Measurements from ENCODE around the gene LIFR. TPM values are rescaled to one million over a fixed set of nuclear protein-coding genes. Genes with fewer than 3 reads are reported as not detected.

Gene LIFR
- total and polyA plus RNA-seq, 7 experiments from 2014 or later: 0.16 to 0.30 (median 0.17) TPM; not detected in 4

DNA sequence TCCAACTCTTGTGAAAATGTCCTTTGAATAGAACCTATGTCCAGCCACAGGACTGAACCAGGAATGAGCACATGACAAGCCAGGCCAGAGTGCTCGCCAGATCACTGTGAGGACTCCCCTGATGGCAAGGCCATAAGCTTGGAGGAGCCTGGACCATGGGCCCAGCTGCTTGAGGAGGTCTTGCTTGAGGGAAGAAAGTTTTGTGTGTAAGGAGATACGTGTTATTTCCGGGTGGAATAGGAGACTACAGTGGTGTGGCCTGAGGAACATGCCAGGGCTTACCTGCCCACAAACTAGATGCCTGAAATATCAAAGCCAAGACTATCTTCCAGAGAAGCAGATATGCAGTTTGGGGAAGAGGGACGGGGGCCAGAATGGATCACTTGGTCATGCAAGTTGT is 84.7 kb downstream of the LIFR start:
- DNase-seq (no peak), ATAC-seq (no peak)
- Histone ChIP-seq H3K9me3 (ENCODE audit: control insufficient read depth in 2 of 3, low read length in 3 of 3) (no peaks in the 10 kb centered on the region), H3K27me3 (ENCODE audit: control insufficient read depth in 2 of 2, insufficient read depth in 2 of 2, low read length in 2 of 2) (no peaks in the 10 kb centered on the region), H3K27ac (ENCODE audit: low read depth, low read length) (no peak overlapping the region), H3K4me3 (ENCODE audit: low read length) (no peak overlapping the region), H3K36me3 (ENCODE audit: control insufficient read depth in 2 of 3, insufficient read depth in 3 of 3, low read length in 3 of 3) (no peaks in the 10 kb centered on the region), H3K4me1 (ENCODE audit: control insufficient read depth in 2 of 2, insufficient read depth in 2 of 2, low read length in 2 of 2) (no peaks in the 10 kb centered on the region)
- CTCF ChIA-PET: no interaction called here
- Mint-ChIP-seq H3K9me3 (no peaks in the 10 kb centered on the region), H3K4me1 (no peaks in the 10 kb centered on the region), H3K36me3 (no peaks in the 10 kb centered on the region), H3K27ac (no peak overlapping the region), H3K4me3 (no peak overlapping the region), H3K27me3 (peaks cover 40 to 57% (median 54%) of the 10 kb centered on the region in 5 donors)
- POLR2A ChIA-PET: no interaction called here
- intact Hi-C loops (cut with micrococcal nuclease): no loop called here

DNA sequence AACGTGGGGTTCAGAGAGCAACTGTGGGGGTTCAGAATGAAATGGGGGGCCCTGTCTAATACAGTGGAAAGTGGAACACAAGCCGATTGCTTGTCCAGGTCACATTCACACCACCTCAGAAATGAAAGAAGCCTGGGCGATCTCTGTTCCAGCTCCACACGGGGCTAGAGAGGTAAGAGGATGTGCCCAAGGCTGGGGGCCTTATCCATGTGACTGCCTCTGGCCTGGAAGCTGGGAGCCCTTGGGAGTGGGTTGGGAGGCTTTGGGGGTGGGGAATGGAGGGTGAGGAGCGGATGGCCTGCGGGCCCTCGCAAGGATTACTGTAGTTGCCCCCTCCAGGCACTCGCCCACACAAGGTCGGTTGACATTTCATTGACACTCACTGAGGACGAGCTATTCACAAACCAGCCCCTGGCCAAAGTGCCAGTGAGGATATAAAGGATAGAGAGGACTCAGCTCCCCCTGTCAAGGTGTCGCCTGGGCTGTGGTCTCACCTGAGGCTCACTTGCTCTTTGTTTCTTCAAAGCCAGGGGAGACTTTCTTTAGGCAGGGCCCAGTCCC is 86.7 kb downstream of the LIFR start:
- Histone ChIP-seq H3K27ac (ENCODE audit: low read depth, low read length) (no peak overlapping the region), H3K4me3 (ENCODE audit: low read length) (no peak overlapping the region), H3K27me3 (ENCODE audit: control insufficient read depth in 2 of 2, insufficient read depth in 2 of 2, low read length in 2 of 2) (no peaks in the 10 kb centered on the region), H3K4me1 (ENCODE audit: control insufficient read depth in 2 of 2, insufficient read depth in 2 of 2, low read length in 2 of 2) (no peaks in the 10 kb centered on the region), H3K9me3 (ENCODE audit: control insufficient read depth in 2 of 3, low read length in 3 of 3) (no peaks in the 10 kb centered on the region), H3K36me3 (ENCODE audit: control insufficient read depth in 2 of 3, insufficient read depth in 3 of 3, low read length in 3 of 3) (no peaks in the 10 kb centered on the region)
- Mint-ChIP-seq H3K9me3 (no peaks in the 10 kb centered on the region), H3K4me1 (no peaks in the 10 kb centered on the region), H3K27ac (no peak overlapping the region), H3K27me3 (peaks cover 33 to 51% (median 43%) of the 10 kb centered on the region in 5 donors), H3K36me3 (no peaks in the 10 kb centered on the region), H3K4me3 (no peak overlapping the region)
- ChIA-PET CTCF (no interaction called here), POLR2A (no interaction called here)
- DNase-seq (no peak), ATAC-seq (no peak)
- intact Hi-C loops (cut with micrococcal nuclease): no loop called here

DNA sequence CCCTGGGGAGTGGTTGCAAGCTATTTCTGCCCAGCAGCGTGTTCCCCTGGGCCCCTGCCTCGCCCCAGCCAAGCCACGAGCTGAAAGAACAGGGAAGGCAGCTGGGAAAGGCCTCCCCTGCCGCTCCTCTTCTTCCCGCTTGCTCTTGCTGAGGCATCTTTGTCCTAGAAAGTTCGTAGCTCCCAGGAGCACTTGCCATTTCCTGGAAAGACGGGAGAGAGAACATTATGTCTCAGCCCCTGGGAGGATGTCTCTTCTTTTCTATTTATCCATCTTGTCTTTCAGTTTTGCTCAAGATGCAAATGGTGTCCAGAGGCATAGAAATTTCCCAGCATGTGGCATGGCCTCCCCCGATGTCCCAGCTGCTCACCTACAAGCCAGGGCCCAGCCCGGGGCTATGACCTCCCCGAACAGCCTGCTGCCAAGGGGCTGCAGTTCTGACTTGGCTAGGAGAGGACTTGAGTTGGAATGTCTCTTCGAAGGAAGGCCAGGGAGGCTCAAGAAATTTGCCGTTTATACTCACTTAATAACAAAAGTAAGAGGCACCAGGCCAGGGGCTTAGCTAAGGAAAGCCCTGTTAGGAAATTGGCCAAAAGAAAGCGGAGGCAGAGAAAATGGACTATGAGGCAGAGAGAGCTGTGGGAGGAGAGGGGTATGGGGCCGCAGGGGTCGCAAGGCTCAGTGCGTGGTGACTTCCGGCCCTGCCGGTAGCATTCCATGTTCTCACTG is 87.3 kb downstream of the LIFR start:
- intact Hi-C loops (cut with micrococcal nuclease): no loop called here
- Histone ChIP-seq H3K36me3 (ENCODE audit: control insufficient read depth in 2 of 3, insufficient read depth in 3 of 3, low read length in 3 of 3) (no peaks in the 10 kb centered on the region), H3K9me3 (ENCODE audit: control insufficient read depth in 2 of 3, low read length in 3 of 3) (no peaks in the 10 kb centered on the region), H3K27me3 (ENCODE audit: control insufficient read depth in 2 of 2, insufficient read depth in 2 of 2, low read length in 2 of 2) (no peaks in the 10 kb centered on the region), H3K27ac (ENCODE audit: low read depth, low read length) (no peak overlapping the region), H3K4me1 (ENCODE audit: control insufficient read depth in 2 of 2, insufficient read depth in 2 of 2, low read length in 2 of 2) (no peaks in the 10 kb centered on the region), H3K4me3 (ENCODE audit: low read length) (no peak overlapping the region)
- no peak for DNase-seq
- no peak for ATAC-seq
- H3K4me3 Mint-ChIP-seq: no peak overlapping the region
- peaks cover 30 to 45% (median 38%) of the 10 kb centered on the region in 5 donors for H3K27me3 Mint-ChIP-seq
- ChIA-PET CTCF (no interaction called here), POLR2A (no interaction called here)
- H3K4me1 Mint-ChIP-seq: no peaks in the 10 kb centered on the region
- no peak overlapping the region for H3K27ac Mint-ChIP-seq
- no peaks in the 10 kb centered on the region for H3K36me3 Mint-ChIP-seq
- H3K9me3 Mint-ChIP-seq: no peaks in the 10 kb centered on the region

DNA sequence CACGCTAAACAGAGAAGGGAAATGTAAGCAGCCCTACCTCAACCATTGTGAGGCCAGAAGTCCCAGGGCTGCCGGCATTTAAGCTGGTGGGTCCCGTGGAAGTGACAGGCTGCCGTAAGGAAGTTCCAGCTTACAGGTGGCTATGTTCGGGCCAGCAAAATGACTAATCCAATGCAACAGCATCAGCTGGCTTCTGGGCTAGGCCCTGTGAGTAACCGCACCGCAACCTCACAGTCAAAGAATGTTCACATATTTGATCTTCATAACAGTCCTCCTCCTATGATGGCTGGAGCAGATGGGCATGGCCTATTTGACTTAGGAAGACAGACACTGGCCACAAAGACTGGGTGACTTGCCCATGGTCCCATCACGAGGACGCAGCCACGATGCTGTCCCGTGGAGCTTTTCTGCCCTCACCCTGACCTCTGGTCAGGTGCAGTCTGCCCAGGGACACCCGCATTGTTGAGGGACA is 88.2 kb downstream of the LIFR start:
- Mint-ChIP-seq H3K27ac (no peak overlapping the region), H3K4me1 (no peaks in the 10 kb centered on the region), H3K4me3 (no peak overlapping the region), H3K36me3 (no peaks in the 10 kb centered on the region), H3K27me3 (peaks cover 23 to 42% (median 37%) of the 10 kb centered on the region in 5 donors), H3K9me3 (no peaks in the 10 kb centered on the region)
- ATAC-seq (no peak), DNase-seq (no peak)
- H3K27me3 ChIP-seq (ENCODE audit: control insufficient read depth in 2 of 2, insufficient read depth in 2 of 2, low read length in 2 of 2): no peaks in the 10 kb centered on the region
- H3K4me1 ChIP-seq (ENCODE audit: control insufficient read depth in 2 of 2, insufficient read depth in 2 of 2, low read length in 2 of 2): no peaks in the 10 kb centered on the region
- H3K27ac ChIP-seq (ENCODE audit: low read depth, low read length): no peak overlapping the region
- H3K36me3 ChIP-seq (ENCODE audit: control insufficient read depth in 2 of 3, insufficient read depth in 3 of 3, low read length in 3 of 3): no peaks in the 10 kb centered on the region
- ChIA-PET CTCF (interaction anchor here (0.6 kb wide), 1 partner anchor 349 kb away, joined by 3 read pairs; no protein-coding TSS in a partner anchor), POLR2A (no interaction called here)
- intact Hi-C loops (cut with micrococcal nuclease): no loop called here
- H3K9me3 ChIP-seq (ENCODE audit: control insufficient read depth in 2 of 3, low read length in 3 of 3): no peaks in the 10 kb centered on the region
- H3K4me3 ChIP-seq (ENCODE audit: low read length): no peak overlapping the region

DNA sequence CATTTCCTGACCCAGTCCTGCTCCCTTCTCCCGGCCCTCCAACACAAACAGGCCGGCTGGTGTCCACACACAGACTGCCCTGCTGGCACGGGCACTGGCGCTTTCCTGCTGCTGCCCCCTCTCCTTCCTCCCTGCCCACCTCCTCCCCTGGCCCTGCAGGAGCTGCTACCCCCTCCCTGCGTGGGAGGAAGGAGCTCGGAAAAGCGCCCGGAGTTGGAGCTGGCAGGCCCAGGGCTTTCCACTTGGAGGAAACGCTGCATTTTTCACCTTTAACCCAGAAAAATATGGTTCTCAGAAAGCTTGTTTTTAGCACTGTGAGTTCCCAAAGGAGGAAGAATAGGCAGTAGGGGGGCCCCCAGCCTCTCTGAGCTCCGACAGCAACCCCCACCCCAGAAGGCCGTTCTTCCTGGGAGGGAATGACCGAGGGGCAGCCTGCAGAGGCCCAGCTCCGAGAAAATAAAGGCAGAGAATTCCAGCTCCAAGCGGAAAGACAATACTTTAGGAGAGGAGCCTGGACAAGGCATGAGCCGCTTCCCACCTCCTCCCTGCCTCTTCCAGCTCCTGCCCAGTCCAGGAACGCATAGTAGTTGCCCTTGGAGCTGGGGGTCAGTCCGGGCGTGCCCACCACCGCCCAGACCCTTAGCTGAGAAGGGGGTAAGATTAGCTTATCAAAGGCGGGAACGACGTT is 88.9 kb downstream of the LIFR start:
- Mint-ChIP-seq H3K4me3 (no peak overlapping the region), H3K27me3 (peaks cover 17 to 41% (median 35%) of the 10 kb centered on the region in 5 donors), H3K36me3 (no peaks in the 10 kb centered on the region), H3K4me1 (peaks cover 0 to under 1% (median 0%) of the 10 kb centered on the region in 7 donors), H3K27ac (no peak overlapping the region), H3K9me3 (no peaks in the 10 kb centered on the region)
- H3K36me3 ChIP-seq (ENCODE audit: control insufficient read depth in 2 of 3, insufficient read depth in 3 of 3, low read length in 3 of 3): no peaks in the 10 kb centered on the region
- intact Hi-C loops (cut with micrococcal nuclease): no loop called here
- no peak overlapping the region for H3K4me3 ChIP-seq (ENCODE audit: low read length)
- DNase-seq (no peak), ATAC-seq (no peak)
- H3K4me1 ChIP-seq (ENCODE audit: control insufficient read depth in 2 of 2, insufficient read depth in 2 of 2, low read length in 2 of 2): no peaks in the 10 kb centered on the region
- H3K27ac ChIP-seq (ENCODE audit: low read depth, low read length): no peak overlapping the region
- ChIA-PET POLR2A (no interaction called here), CTCF (interaction anchor here (0.6 to 0.9 kb wide), 2 partner anchors 23 to 350 kb away, joined by 3 read pairs; no protein-coding TSS in a partner anchor)
- H3K9me3 ChIP-seq (ENCODE audit: control insufficient read depth in 2 of 3, low read length in 3 of 3): no peaks in the 10 kb centered on the region
- no peaks in the 10 kb centered on the region for H3K27me3 ChIP-seq (ENCODE audit: control insufficient read depth in 2 of 2, insufficient read depth in 2 of 2, low read length in 2 of 2)

DNA sequence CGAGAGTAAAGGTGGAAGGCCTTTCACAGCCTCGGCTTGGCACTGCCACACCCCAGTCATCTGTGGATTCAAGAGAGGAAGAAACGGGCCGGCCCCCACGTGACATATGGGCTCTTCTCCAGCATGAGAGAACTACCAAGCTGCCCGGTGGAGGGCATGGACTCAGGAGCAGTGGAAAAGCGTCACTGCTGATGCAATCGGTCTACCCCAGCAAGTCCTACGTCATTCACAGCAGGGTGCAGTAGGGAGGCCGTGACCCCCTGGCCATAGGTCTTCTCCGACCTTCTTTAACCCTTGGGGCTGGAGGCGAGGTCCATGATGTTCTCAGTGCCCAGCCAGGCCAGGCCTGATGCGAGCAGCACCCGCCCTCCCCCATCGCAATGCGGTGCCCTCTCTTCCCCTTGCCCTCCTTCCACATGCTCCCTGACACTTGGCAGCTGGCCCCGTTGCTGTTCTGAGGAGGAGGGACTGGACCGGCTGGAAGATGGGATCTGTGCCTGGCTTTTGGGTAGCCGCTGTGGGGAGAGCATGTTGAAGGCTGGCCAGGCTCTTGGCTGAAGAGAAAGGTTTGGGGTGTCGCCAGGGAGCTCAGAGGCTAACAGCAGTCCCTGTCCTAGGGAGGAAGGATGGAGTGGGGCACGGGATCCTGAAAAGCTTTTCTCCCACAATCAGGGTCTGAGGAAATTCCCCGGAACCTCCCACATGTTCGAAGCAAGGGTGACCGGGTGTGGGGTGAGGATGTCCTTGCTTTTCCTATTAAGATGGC is 89.8 kb downstream of the LIFR start:
- intact Hi-C loops (cut with micrococcal nuclease): no loop called here
- DNase-seq (no peak), ATAC-seq (no peak)
- CTCF ChIA-PET: no interaction called here
- no peaks in the 10 kb centered on the region for H3K27me3 ChIP-seq (ENCODE audit: control insufficient read depth in 2 of 2, insufficient read depth in 2 of 2, low read length in 2 of 2)
- no peaks in the 10 kb centered on the region for H3K36me3 ChIP-seq (ENCODE audit: control insufficient read depth in 2 of 3, insufficient read depth in 3 of 3, low read length in 3 of 3)
- H3K9me3 Mint-ChIP-seq: no peaks in the 10 kb centered on the region
- H3K9me3 ChIP-seq (ENCODE audit: control insufficient read depth in 2 of 3, low read length in 3 of 3): no peaks in the 10 kb centered on the region
- H3K27me3 Mint-ChIP-seq: peaks cover 8 to 40% (median 32%) of the 10 kb centered on the region in 5 donors
- POLR2A ChIA-PET: no interaction called here
- no peak overlapping the region for H3K4me3 ChIP-seq (ENCODE audit: low read length)
- no peaks in the 10 kb centered on the region for H3K36me3 Mint-ChIP-seq
- H3K4me3 Mint-ChIP-seq: no peak overlapping the region
- H3K4me1 Mint-ChIP-seq: peaks cover 0 to 5% (median 0%) of the 10 kb centered on the region in 7 donors
- H3K27ac Mint-ChIP-seq: no peak overlapping the region
- H3K27ac ChIP-seq (ENCODE audit: low read depth, low read length): no peak overlapping the region
- no peaks in the 10 kb centered on the region for H3K4me1 ChIP-seq (ENCODE audit: control insufficient read depth in 2 of 2, insufficient read depth in 2 of 2, low read length in 2 of 2)
